ENCODE results near the gene SREBF1.
A peak's percentile ranks its signal among the peaks of the same experiment; 100 is the strongest.

The SREBF1 gene

GRCh38 chr17:17836818-17837379 is at the start of gene SREBF1:
SREBF1 (minus strand) TSS chr17:17836986; CDS start chr17:17836817, 169 bp downstream.
- DNase-seq (ENCODE audit: low spot score), result peak; percentile 65

GRCh38 chr17:17886226-17886625 is 49.4 kb upstream of the SREBF1 start:
- DNase-seq (ENCODE audit: low spot score), result no peak

DNA sequence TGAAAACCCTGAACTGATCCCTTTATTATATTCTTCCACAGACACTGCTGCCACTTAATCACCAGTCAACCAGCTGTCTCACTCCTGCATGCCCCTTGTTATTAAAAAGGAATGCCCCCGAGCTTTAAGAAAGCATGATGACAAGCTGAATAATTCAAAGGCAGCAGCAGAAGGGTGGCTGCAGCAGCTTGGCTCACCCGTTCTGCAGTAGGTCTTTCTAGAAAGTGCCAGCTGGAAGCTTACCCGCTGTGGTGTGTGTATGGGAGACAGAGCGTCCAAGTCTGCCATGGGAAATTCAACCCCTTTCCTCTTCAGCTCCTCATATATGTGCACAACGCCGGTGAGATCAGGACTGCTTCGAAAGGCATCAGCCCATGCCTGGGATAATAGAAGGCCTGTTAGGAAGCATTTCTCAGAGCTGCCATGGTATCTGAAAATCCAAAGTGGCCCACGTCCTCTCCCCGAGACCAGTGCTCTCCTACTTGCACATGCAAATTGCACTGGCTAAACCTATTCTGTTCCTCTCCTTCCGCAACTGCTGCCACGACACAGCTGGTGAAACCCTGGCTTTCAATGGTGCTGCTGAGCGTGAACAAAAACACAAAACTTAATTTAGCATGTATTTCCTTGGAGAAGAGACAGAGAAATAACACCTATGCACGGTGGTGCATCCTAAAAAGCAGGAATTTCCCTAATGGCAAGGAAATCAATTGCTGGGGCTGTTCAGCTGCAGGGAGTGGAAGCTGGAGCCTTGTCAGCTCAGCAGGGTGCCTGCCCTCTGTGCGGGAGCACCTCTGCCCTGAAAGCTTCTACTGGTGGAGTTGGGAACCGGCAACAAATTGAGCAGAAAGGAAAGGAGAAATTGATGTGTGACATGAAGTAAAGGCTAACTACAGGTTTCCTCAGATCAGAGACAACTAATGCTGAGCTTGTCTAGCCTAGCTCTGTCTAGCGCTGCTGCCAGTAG is 47.9 kb upstream of the SREBF1 start:
- DNase-seq (ENCODE audit: low spot score), result no peak

DNA sequence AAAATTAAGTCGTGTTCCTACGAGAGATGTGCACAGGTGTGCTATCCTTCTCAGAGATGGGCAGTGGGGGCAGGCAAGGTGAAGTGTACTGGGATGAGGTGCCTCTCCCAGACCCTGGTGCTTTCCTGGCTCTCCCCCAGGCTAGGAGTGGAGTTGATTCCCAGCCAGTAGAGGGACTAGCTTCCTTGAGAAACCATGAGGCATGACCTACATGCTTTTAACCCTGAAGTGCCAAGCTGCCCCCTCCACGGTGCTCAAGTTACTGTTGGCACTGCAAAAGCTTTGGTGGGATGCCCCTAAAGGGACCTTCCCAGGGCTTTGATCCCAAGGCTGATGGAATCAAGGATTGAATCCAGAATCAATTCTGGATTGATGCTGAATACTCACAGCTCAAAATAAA is 47.0 kb upstream of the SREBF1 start:
- DNase-seq (ENCODE audit: low spot score), result no peak

DNA sequence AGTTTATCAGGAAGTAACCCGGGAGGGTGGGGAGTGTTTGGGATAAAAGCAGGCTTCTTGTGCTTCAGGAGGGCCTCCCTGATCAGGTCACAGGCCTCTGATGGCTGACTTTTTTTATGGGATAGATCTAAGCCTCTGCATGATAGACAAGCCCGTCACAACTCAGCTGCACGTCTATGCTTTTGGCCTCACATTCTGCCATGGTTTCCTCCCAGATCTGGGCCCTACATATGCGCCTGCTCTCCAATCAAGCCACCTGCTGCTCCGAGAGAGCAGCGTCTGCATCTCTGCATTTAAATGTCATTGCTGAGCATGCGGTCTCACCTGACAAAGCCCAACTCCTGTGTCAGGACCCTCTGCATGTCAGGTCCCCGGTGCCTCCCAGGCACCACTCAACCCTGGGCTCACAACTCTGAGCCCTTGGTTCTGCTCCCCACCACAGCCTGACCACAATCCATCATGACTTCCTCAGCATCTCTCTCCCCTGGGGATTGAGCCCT is 45.3 kb upstream of the SREBF1 start:
- no peak for DNase-seq (ENCODE audit: low spot score)

DNA sequence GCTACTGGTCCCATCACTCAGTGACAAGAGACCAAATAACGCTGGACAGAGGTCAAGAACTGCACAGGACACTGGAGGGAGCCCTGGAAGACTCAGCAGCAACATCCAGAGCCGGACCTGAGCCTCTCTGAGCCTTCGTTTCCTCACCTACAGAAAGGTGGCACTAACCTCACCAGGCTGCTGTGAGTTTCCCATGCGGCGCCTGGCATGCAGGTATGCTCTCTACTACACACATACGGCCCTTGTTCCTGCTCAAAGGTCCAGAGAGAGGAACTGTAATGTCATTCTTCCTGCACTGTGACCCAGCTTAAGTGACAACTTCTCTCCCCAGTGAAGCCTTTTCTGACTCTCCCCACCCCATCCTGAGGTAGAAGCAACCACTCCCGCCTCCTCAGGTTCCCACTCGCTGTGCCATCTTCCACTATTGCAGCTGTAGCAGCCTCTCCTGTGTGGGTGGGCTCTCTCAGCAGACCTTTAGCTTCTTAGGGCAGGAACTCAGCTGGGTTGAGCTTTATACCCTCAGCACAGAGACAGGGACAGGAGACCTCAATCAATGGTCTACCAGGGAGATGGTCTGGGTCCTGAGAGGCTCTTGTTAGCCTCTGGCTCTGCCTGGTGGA is 43.9 kb upstream of the SREBF1 start:
- DNase-seq (ENCODE audit: low spot score), result no peak

DNA sequence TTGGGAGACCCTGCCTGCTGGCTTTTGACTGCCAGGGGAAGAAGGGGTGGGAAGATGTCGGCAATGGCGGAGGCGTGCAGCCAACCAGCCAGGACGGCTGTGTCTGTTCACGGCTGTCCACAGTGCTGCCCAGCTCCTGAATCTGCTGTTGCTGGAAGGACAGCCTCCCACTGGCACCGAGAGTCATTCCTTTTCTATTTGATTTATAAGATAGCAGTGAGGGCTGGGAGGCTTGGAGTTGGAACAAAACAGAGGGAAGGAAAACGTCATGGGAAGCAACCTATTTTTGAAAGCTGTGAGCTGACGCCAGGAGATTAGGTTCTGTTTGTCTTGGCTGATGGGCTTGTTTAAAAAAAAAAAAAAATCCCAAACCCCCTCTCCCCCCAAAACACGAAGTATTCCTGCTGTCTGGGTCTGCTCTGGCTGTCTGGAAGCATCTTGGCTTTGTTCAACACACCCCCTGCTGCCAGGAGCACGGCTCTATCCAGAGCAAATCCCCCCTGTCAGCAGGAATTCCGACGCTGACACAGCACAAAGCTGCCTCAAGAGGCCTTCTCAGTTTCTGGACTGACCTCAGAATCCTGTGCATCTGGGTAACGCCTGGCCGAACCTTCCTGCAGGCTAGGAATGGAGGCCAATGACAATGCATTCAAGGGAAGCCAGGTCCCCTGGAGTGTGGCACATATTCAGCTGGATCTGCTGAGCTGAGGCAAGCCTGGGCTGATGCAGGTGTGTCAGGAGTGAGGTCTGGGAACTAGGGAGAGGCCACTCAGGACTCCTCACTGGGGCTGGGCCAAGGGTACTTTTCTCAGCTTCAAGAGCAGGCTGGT is 41.0 kb upstream of the SREBF1 start:
- DNase-seq (ENCODE audit: low spot score), result no peak

- no peak for DNase-seq (ENCODE audit: low spot score)
Observed at GRCh38 chr17:17876959-17877528, 40.3 kb upstream of the SREBF1 start.

DNA sequence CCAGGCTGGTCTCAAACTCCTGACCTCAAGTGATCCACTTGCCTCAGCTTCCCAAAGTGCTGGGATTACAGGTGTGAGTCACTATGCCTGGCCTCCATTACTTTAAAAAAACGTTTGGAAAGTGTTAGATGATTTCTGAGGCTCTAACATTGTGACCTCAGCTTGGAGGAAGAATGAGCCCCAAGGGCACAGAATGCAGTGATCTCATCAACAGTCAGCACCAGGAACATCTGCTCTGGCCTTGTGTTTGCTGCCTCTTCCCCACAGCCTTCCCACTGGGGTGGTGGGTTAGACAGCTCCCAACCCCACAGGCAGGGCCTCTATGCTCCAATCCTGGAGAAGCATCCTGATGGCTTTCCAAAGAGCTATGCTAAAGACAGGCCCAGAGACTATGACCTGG is 37.7 kb upstream of the SREBF1 start:
- DNase-seq (ENCODE audit: low spot score), result no peak

GRCh38 chr17:17873450-17873991 is 36.7 kb upstream of the SREBF1 start:
- no peak for DNase-seq (ENCODE audit: low spot score)

GRCh38 chr17:17872547-17873345 is 36.0 kb upstream of the SREBF1 start:
- DNase-seq (ENCODE audit: low spot score), result no peak

DNA sequence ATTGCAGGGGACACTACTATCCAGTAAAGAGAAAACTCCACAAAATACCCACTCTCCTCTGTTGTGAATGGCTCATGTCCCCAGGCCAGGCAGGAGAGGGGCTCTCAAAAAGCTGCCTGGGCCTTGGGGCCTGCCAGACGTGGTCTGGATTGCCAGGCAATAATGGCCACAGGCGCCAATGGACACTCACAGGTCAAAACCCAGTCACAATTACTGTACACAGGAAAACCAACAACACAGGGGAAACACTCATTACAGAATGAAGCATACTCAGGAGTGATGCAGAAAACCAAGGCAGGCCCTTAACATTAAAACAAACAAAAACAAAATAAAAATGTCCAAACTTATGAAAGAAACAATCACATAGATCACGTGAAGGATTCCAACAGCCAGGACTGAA is 35.1 kb upstream of the SREBF1 start:
- no peak for DNase-seq (ENCODE audit: low spot score)

- no peak for DNase-seq (ENCODE audit: low spot score)
Observed at GRCh38 chr17:17870247-17870646, 33.5 kb upstream of the SREBF1 start.

GRCh38 chr17:17868641-17869522 is 32.1 kb upstream of the SREBF1 start:
- DNase-seq (ENCODE audit: low spot score), result no peak

DNA sequence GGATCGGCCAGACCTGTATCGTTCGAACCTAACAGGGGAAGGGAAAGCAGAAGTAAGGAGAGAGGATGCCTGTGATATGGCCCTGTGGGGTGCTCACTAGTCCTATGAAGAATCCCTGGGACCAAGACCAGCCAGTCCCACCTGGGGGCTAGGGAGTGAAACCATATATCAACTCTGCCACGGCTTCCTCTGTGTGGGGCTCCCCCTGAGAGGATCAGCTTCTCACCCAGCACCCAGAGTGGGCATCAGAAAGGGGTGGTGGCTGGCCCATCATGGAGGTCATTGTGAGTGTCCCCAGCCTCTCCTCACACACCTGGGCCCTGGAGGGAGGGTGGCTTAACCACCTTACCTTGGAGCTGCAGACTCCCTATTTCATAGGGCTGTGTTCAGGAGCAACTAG is 30.1 kb upstream of the SREBF1 start:
- no peak for DNase-seq (ENCODE audit: low spot score)

GRCh38 chr17:17866425-17866824 is 29.6 kb upstream of the SREBF1 start:
- DNase-seq (ENCODE audit: low spot score), result no peak

- DNase-seq (ENCODE audit: low spot score), result no peak
Observed at GRCh38 chr17:17865035-17865434, 28.2 kb upstream of the SREBF1 start.

GRCh38 chr17:17860766-17861107 is 24.0 kb upstream of the SREBF1 start:
- no peak for DNase-seq (ENCODE audit: low spot score)

DNA sequence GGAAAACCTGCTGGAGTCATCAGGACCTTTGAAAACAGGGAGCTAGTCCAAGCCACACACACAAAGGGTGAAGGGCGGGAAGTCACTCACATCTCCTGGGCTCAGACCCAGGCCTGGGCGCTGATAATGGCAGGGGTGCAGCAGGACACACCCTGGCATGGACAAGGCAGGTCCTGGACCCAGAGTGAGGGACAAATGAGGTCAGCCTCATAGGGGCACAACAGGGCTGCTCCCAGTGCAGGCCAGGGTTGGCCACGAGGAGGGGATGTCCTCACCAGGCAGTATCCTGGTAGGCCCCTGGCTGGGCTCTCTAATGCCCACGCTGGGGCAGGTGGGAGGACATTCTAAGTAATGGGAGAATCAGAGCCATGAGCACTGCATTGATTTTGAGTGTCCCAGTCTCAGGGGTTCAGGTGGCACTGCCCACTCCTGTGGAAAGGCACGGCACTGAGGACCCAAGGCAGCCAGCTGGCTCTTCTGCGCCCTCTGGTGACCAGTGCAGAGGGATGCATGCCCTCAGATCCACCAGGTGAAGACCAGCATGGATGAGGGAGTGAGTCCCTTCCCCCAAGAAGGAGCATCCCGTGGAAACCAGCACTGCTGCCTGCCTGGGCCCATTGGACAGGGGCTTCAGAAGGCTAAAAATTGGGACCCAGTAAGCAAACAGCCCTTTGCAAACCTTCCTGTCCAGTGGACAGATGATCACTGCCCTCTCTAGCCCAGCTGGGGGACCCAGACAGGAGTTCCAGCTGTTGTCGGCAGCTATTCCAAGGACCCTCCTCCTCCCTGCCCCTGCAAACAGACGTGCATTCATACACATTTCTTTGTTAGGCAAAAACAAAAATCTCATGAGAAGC is 23.4 kb upstream of the SREBF1 start:
- DNase-seq (ENCODE audit: low spot score), result peak; percentile 57
